ENCODE measurements around the gene PLEKHG4B.
"Not testable (repeated sequence)": the region's sequence is repeated elsewhere in the genome, so short reads cannot be mapped to it uniquely, and the experiment has no call there.

PLEKHG4B gene

GRCh38 chr5:204462-204861 lies 112.5 kb downstream of the PLEKHG4B start:
- no peak for DNase-seq (ENCODE audit: low read depth)

GRCh38 chr5:204966-205670 lies 113.2 kb downstream of the PLEKHG4B start:
- DNase-seq (ENCODE audit: low read depth), result no peak

- DNase-seq (ENCODE audit: low read depth), result peak; percentile 58
Observed at GRCh38 chr5:206406-206805, 114.4 kb downstream of the PLEKHG4B start.

- DNase-seq (ENCODE audit: low read depth), result no peak
Observed at GRCh38 chr5:206927-207536, 115.1 kb downstream of the PLEKHG4B start.

- DNase-seq (ENCODE audit: low read depth), result no peak
Observed at GRCh38 chr5:207599-207998, 115.6 kb downstream of the PLEKHG4B start.

GRCh38 chr5:208449-209114 lies 116.6 kb downstream of the PLEKHG4B start:
- no peak for DNase-seq (ENCODE audit: low read depth)

- DNase-seq (ENCODE audit: low read depth), result no peak
Observed at GRCh38 chr5:213803-214395, 121.9 kb downstream of the PLEKHG4B start.

GRCh38 chr5:215256-215655 lies 123.3 kb downstream of the PLEKHG4B start:
- DNase-seq (ENCODE audit: low read depth), result peak; percentile 55

- not testable (repeated sequence) for DNase-seq (ENCODE audit: low read depth)
Observed at GRCh38 chr5:216076-216475, 124.1 kb downstream of the PLEKHG4B start.

- peak; percentile 74 for DNase-seq (ENCODE audit: low read depth)
Observed at GRCh38 chr5:217494-218456, 125.8 kb downstream of the PLEKHG4B start, which contains the start of the genes CCDC127 and SDHA. CCDC127 (minus strand) TSS chr5:218153; CDS start chr5:216849, 1,304 bp downstream. SDHA (plus strand) TSS chr5:218320; CDS start chr5:218356, 36 bp downstream.

- DNase-seq (ENCODE audit: low read depth), result peak; percentile 43
Observed at GRCh38 chr5:218457-219291, 126.7 kb downstream of the PLEKHG4B start.

GRCh38 chr5:219460-219863 lies 127.5 kb downstream of the PLEKHG4B start:
- DNase-seq (ENCODE audit: low read depth), result peak; percentile 49

- DNase-seq (ENCODE audit: low read depth), result no peak
Observed at GRCh38 chr5:219991-220390, 128.0 kb downstream of the PLEKHG4B start.

- DNase-seq (ENCODE audit: low read depth), result not testable (repeated sequence)
Observed at GRCh38 chr5:222951-223715, 131.2 kb downstream of the PLEKHG4B start.

- no peak for DNase-seq (ENCODE audit: low read depth)
Observed at GRCh38 chr5:223791-224190, 131.8 kb downstream of the PLEKHG4B start.

GRCh38 chr5:225334-225733 lies 133.4 kb downstream of the PLEKHG4B start:
- no peak for DNase-seq (ENCODE audit: low read depth)

GRCh38 chr5:227375-227774 lies 135.4 kb downstream of the PLEKHG4B start:
- DNase-seq (ENCODE audit: low read depth), result not testable (repeated sequence)

- no peak for DNase-seq (ENCODE audit: low read depth)
Observed at GRCh38 chr5:228886-229285, 136.9 kb downstream of the PLEKHG4B start.

- DNase-seq (ENCODE audit: low read depth), result no peak
Observed at GRCh38 chr5:230711-231110, 138.7 kb downstream of the PLEKHG4B start.

GRCh38 chr5:231661-232060 lies 139.7 kb downstream of the PLEKHG4B start:
- no peak for DNase-seq (ENCODE audit: low read depth)
